Neuronal stem cell (in vitro differentiated cells): Measurements from ENCODE around the gene ACO1.

Experiments
- DNase-seq: peaks from one replicate; pipeline ENCODE4 v3.0.0-alpha.2; 2013; ENCODE audit warnings: low spot score
- H2AFZ ChIP-seq: one replicate; pipeline ENCODE4 v1.6.1; 2013; ENCODE audit warnings: mild to moderate bottlenecking, low read length, inconsistent platforms
- H2AK5ac ChIP-seq: 2 replicates; pipeline ENCODE4 v1.6.1; 2013; ENCODE audit warnings: low read depth, mild to moderate bottlenecking, inconsistent platforms, low read length, moderate library complexity, mixed read lengths
- H2BK120ac ChIP-seq: 2 replicates; pipeline ENCODE4 v1.6.1; 2013; ENCODE audit warnings: low read depth, mild to moderate bottlenecking, inconsistent platforms, low read length, moderate library complexity, mixed read lengths
- H2BK12ac ChIP-seq: one replicate; pipeline ENCODE4 v1.6.1; 2013; ENCODE audit warnings: low read length, inconsistent platforms
- H2BK15ac ChIP-seq: 2 replicates; pipeline ENCODE4 v1.6.1; 2013; ENCODE audit warnings: mild to moderate bottlenecking, low read length, inconsistent platforms, mixed read lengths
- H2BK5ac ChIP-seq: one replicate; pipeline ENCODE4 v1.6.1; 2013; ENCODE audit warnings: inconsistent platforms, mild to moderate bottlenecking, low read length, moderate library complexity
- H3K14ac ChIP-seq: one replicate; pipeline ENCODE4 v1.6.1; 2013; ENCODE audit warnings: low read length, inconsistent platforms
- H3K18ac ChIP-seq: 2 replicates; pipeline ENCODE4 v1.6.1; 2013; ENCODE audit warnings: low read length, inconsistent platforms
- H3K23ac ChIP-seq: 2 replicates; pipeline ENCODE4 v1.6.1; 2013; ENCODE audit warnings: low read depth, mild to moderate bottlenecking, mixed read lengths, low read length, inconsistent platforms; ENCODE audit not compliant: poor library complexity
- H3K27ac ChIP-seq: replicated peaks from 3 replicates; pipeline ENCODE4 v1.5.1; 2013; ENCODE audit warnings: low read length, inconsistent platforms
- H3K27me3 ChIP-seq, 3 experiments: 2 replicates each; pipeline ENCODE4 v1.6.1; 2013; ENCODE audit warnings: low read length in 3 of 3, mild to moderate bottlenecking in 2 of 3, inconsistent platforms in 1 of 3, low read depth in 1 of 3, mixed read lengths in 1 of 3, moderate library complexity in 1 of 3; ENCODE audit not compliant: control insufficient read depth in 3 of 3, insufficient read depth in 3 of 3
- H3K36me3 ChIP-seq, 2 donors: replicated peaks in 1 of 2; 2 replicates each; pipeline ENCODE4 v1.6.1; 2013; ENCODE audit warnings: low read length in 2 of 2; ENCODE audit not compliant: control insufficient read depth in 2 of 2, insufficient read depth in 2 of 2
- H3K4ac ChIP-seq: 2 replicates; pipeline ENCODE4 v1.6.1; 2013; ENCODE audit warnings: inconsistent platforms, mild to moderate bottlenecking, low read length, moderate library complexity
- H3K4me1 ChIP-seq, 2 donors: 1 replicate in 1 of 2; 2 replicates in 1 of 2; pipeline ENCODE4 v1.6.1; 2013; ENCODE audit warnings: low read length in 2 of 2, low read depth in 1 of 2; ENCODE audit not compliant: control insufficient read depth in 2 of 2, insufficient read depth in 1 of 2
- H3K4me2 ChIP-seq: one replicate; pipeline ENCODE4 v1.6.1; 2013; ENCODE audit warnings: mild to moderate bottlenecking, low read length, inconsistent platforms; ENCODE audit not compliant: insufficient read depth, poor library complexity, severe bottlenecking
- H3K4me3 ChIP-seq, 2 donors: 2 replicates each; pipeline ENCODE4 v1.5.1; 2013; ENCODE audit warnings: low read length in 2 of 2, mild to moderate bottlenecking in 2 of 2, inconsistent platforms in 1 of 2, moderate library complexity in 1 of 2
- H3K79me1 ChIP-seq: one replicate; pipeline ENCODE4 v1.6.1; 2013; ENCODE audit warnings: low read depth, mild to moderate bottlenecking, inconsistent platforms, low read length, moderate library complexity
- H3K9ac ChIP-seq: one replicate; pipeline ENCODE4 v1.6.1; 2013; ENCODE audit warnings: mild to moderate bottlenecking, low read depth, low read length, inconsistent platforms; ENCODE audit not compliant: poor library complexity
- H3K9me3 ChIP-seq, 2 donors: replicated peaks in 1 of 2; 2 replicates each; pipeline versions ENCODE3 to v1.6.1; 2013; ENCODE audit warnings: low read length in 2 of 2, mild to moderate bottlenecking in 2 of 2, inconsistent platforms in 1 of 2, low read depth in 1 of 2, mixed read lengths in 1 of 2, moderate library complexity in 1 of 2; ENCODE audit not compliant: control insufficient read depth in 2 of 2, insufficient read depth in 1 of 2
- H4K8ac ChIP-seq: one replicate; pipeline ENCODE4 v1.6.1; 2013; ENCODE audit warnings: low read depth, mild to moderate bottlenecking, inconsistent platforms, low read length, moderate library complexity
- H4K91ac ChIP-seq: one replicate; pipeline ENCODE4 v1.6.1; 2013; ENCODE audit warnings: low read length, low read depth, mild to moderate bottlenecking, inconsistent platforms; ENCODE audit not compliant: poor library complexity
- WGBS, 2 donors: extraction: QIAGEN DNeasy Blood & Tissue Kit; methylation state at CpG; one replicate each; pipeline ENCODE4 v1.1.7; 2013; ENCODE audit warnings: missing lambda C conversion rate in 2 of 2, mixed read lengths in 1 of 2; ENCODE audit not compliant: insufficient read length in 2 of 2, insufficient replicate concordance in 1 of 2; ENCODE audit errors: extremely low coverage in 2 of 2; 5-methylcytosine and 5-hydroxymethylcytosine counted together

ACO1 gene

DNA sequence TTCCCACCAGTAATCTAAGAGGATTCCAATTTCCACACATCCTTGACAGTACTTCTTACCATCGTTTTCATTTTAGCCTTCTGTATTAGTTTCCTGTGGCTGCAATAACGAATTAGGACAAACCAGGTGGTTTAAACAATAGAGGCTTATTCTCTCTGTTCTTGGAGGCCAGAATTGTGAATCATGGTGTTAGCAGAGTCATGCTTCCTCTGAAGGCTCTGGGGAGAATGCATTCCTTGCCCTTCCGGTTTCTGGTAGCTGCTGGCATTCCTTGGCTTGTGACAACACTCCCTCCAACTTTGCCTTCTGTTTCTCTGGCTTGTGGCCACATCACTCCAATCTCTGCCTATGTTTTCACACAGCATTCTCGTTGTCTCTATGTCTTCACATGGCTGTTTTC, 118.0 kb downstream of the ACO1 start:
- Histone ChIP-seq H2BK5ac (no peak overlapping the region), H2BK15ac (no peak overlapping the region), H4K8ac (no peak overlapping the region), H3K79me1 (no peaks in the 10 kb centered on the region), H2BK120ac (no peak overlapping the region), H3K23ac (no peak overlapping the region), H2AK5ac (no peak overlapping the region), H3K14ac (no peak overlapping the region), H3K27me3 (peaks cover 0 to 3% (median 0%) of the 10 kb centered on the region in 3 experiments), H2BK12ac (no peak overlapping the region), H3K4ac (no peak overlapping the region), H3K4me2 (no peak overlapping the region), H3K4me1 (peaks cover 0 to 3% of the 10 kb centered on the region in 2 donors), H2AFZ (no peak overlapping the region), H3K36me3 (peaks cover 0 to 3% of the 10 kb centered on the region in 2 donors), H3K27ac (no peak overlapping the region), H3K9me3 (peaks cover 3% of the 10 kb centered on the region in 2 donors), H4K91ac (no peak overlapping the region), H3K9ac (no peak overlapping the region), H3K4me3 (no peak overlapping the region), H3K18ac (no peak overlapping the region)
- DNase-seq, result no peak
- no CpG with 5 or more reads among the region's 4 CpGs for WGBS, 2 donors

- Histone ChIP-seq H2BK5ac (no peak overlapping the region), H3K18ac (no peak overlapping the region), H2BK12ac (no peak overlapping the region), H3K4me1 (peaks cover 0 to 3% of the 10 kb centered on the region in 2 donors), H3K4me2 (no peak overlapping the region), H3K79me1 (no peaks in the 10 kb centered on the region), H3K27ac (no peak overlapping the region), H2AFZ (no peak overlapping the region), H3K9ac (no peak overlapping the region), H3K23ac (no peak overlapping the region), H3K4me3 (no peak overlapping the region), H3K14ac (peak overlapping the region; percentile 63), H3K9me3 (peaks cover 1 to 3% of the 10 kb centered on the region in 2 donors), H3K36me3 (peaks cover 0 to 2% of the 10 kb centered on the region in 2 donors), H4K8ac (no peak overlapping the region), H4K91ac (no peak overlapping the region), H2AK5ac (no peak overlapping the region), H3K4ac (no peak overlapping the region), H3K27me3 (peaks cover 0 to 2% (median 0%) of the 10 kb centered on the region in 3 experiments), H2BK120ac (no peak overlapping the region), H2BK15ac (no peak overlapping the region)
- DNase-seq, result no peak
- no CpG with 5 or more reads among the region's 3 CpGs for WGBS, 2 donors
Observed at GRCh38 chr9:32503008-32503407, 118.6 kb downstream of the ACO1 start.
